Common myeloid progenitor, CD34-positive (primary cell): ENCODE results near the gene CLSTN2.

Source experiments
- CTCF ChIA-PET: fragments of 350-600 bp; sonication (Branson Sonifier 250); formaldehyde crosslinking; loops from one replicate; lab custom pipeline; 2021; ENCODE audit warnings: antibody characterized with exemption; lab: Charles Lee
- POLR2A ChIA-PET: fragments of 350-600 bp; sonication (Branson Sonifier 250); formaldehyde crosslinking; loops from one replicate; lab custom pipeline; 2021; ENCODE audit warnings: antibody characterized with exemption; lab: Charles Lee
- DNase-seq, 3 donors: peaks; one replicate each; pipeline versions ENCODE4 v3.0.0 to v3.0.0-alpha.2; 2013
- H3K27ac ChIP-seq, 2 experiments: 1 replicate in 1 of 2; 2 replicates in 1 of 2; pipeline ENCODE4 v1.7.0; 2013; ENCODE audit warnings: inconsistent platforms in 2 of 2, low read length in 2 of 2, mild to moderate bottlenecking in 2 of 2, low read depth in 1 of 2, moderate library complexity in 1 of 2; ENCODE audit not compliant: severe bottlenecking in 2 of 2, insufficient read depth in 1 of 2, poor library complexity in 1 of 2
- H3K27me3 ChIP-seq, 5 experiments: replicated peaks in 2 of 5; 1 replicate in 3 of 5; 2 replicates in 2 of 5; pipeline versions ENCODE4 v1.6.1 to v1.7.0; 2013; ENCODE audit warnings: low read length in 4 of 5, mild to moderate bottlenecking in 2 of 5, moderate library complexity in 2 of 5, inconsistent platforms in 1 of 5; ENCODE audit not compliant: insufficient read depth in 5 of 5, control insufficient read depth in 4 of 5
- H3K36me3 ChIP-seq, 4 experiments: 1 replicate in 2 of 4; 2 replicates in 2 of 4; pipeline versions ENCODE4 v1.6.1 to v1.7.0; 2013; ENCODE audit warnings: low read length in 3 of 4, control low read depth in 1 of 4, mild to moderate bottlenecking in 1 of 4; ENCODE audit not compliant: control insufficient read depth in 4 of 4, insufficient read depth in 4 of 4
- H3K4me1 ChIP-seq, 4 experiments: 1 replicate in 3 of 4; 2 replicates in 1 of 4; pipeline versions ENCODE4 v1.6.1 to v1.7.1; 2013; ENCODE audit warnings: low read length in 3 of 4, mild to moderate bottlenecking in 3 of 4, control low read depth in 1 of 4, inconsistent platforms in 1 of 4, moderate library complexity in 1 of 4; ENCODE audit not compliant: control insufficient read depth in 4 of 4, insufficient read depth in 4 of 4; ENCODE audit errors: control extremely low read depth in 1 of 4
- H3K4me3 ChIP-seq, 7 experiments: 1 replicate in 4 of 7; 2 replicates in 3 of 7; pipeline versions ENCODE4 v1.5.1 to v1.7.0; 2013; ENCODE audit warnings: mild to moderate bottlenecking in 7 of 7, low read length in 6 of 7, moderate library complexity in 6 of 7, inconsistent platforms in 2 of 7, low read depth in 2 of 7, control low read depth in 1 of 7; ENCODE audit not compliant: insufficient read depth in 4 of 7, control insufficient read depth in 1 of 7; ENCODE audit errors: extremely low read depth in 1 of 7
- H3K9me3 ChIP-seq, 5 experiments: 1 replicate in 4 of 5; 2 replicates in 1 of 5; pipeline versions ENCODE4 v1.6.1 to v1.7.1; 2013; ENCODE audit warnings: low read length in 4 of 5, mild to moderate bottlenecking in 2 of 5, inconsistent platforms in 1 of 5, low read depth in 1 of 5, moderate library complexity in 1 of 5; ENCODE audit not compliant: control insufficient read depth in 4 of 5, insufficient read depth in 2 of 5; ENCODE audit errors: control extremely low read depth in 1 of 5
- WGBS: methylation state at CpG from one replicate; pipeline ENCODE4 v1.1.5; 2013; ENCODE audit not compliant: insufficient coverage; 5-methylcytosine and 5-hydroxymethylcytosine counted together

Gene CLSTN2

DNA sequence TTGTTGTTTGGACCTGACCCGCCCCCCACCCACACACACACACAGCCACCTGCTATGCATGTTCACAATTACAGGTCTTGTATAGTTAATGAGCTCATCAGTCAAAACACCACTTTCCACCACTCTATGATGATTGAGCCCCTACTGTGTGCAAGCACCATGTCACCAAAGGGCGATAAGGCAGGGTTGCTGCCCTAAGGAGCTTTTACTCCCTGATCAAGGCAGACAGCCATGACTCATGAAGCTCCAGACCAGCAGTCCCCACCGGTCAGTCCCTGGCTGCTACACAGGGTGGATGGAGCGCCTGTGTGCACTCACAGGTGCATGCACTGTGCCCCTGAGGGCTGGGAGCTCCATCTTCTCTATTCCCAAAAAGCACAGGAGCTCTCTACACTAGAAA is 270.6 kb downstream of the CLSTN2 start:
- Histone ChIP-seq H3K27ac (no peak overlapping the region), H3K36me3 (no peaks in the 10 kb centered on the region), H3K4me3 (no peak overlapping the region), H3K4me1 (no peaks in the 10 kb centered on the region), H3K27me3 (peaks cover 0 to 21% (median 0%) of the 10 kb centered on the region in 5 experiments), H3K9me3 (no peaks in the 10 kb centered on the region)
- ChIA-PET POLR2A (no interaction called here), CTCF (no interaction called here)
- 73% methylated on average over 3 of the region's 4 CpGs for WGBS
- no peak for DNase-seq

DNA sequence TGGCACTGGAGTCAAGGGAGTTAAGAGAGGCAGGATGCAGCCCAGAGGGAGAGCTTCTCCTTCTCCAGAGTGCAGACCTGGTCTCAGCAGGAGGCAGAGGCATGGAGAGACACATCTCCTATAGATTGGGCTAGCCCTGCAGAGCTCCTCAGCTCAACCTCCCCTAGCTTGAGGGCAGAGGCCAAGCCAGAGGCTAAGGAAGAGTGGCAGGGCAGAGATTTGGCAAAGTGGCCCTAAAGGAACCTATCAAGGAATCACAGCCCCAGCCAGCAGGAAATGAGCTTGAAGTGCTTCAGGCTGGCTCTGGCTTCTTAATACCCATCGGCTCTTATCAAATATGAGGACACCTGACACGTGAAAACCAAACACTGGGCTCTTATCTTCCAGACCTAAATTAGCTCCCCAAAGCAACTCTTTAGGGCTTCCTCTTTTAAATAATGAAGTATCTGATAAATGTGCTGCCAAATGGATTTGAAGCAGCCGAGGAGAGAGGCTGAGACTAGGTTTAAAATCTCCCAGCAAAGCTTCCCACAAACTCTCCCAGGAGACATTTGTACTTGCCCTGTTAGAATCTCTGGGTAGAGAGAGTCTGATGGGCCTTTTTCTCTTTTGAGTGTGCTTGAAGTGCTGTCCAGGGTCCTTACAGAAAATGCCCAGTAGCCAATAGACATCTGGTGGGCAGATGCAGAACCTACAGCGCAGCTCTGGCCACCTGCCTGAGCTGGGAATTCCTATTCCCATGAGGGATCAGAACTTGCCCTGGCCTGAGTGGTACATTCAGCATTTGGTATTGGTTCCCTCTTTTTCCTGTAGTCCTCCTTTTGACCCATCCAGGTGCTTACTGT is 271.4 kb downstream of the CLSTN2 start:
- WGBS: 90% methylated on average over 2 of the region's 4 CpGs
- DNase-seq: peak in 2 of 3 donors; percentile 15 to 18
- H3K36me3 ChIP-seq: no peaks in the 10 kb centered on the region
- POLR2A ChIA-PET: no interaction called here
- no peaks in the 10 kb centered on the region for H3K9me3 ChIP-seq
- CTCF ChIA-PET: no interaction called here
- peaks cover 0 to 21% (median 0%) of the 10 kb centered on the region in 5 experiments for H3K27me3 ChIP-seq
- H3K4me1 ChIP-seq: no peaks in the 10 kb centered on the region
- no peak overlapping the region for H3K4me3 ChIP-seq
- H3K27ac ChIP-seq: no peak overlapping the region

DNA sequence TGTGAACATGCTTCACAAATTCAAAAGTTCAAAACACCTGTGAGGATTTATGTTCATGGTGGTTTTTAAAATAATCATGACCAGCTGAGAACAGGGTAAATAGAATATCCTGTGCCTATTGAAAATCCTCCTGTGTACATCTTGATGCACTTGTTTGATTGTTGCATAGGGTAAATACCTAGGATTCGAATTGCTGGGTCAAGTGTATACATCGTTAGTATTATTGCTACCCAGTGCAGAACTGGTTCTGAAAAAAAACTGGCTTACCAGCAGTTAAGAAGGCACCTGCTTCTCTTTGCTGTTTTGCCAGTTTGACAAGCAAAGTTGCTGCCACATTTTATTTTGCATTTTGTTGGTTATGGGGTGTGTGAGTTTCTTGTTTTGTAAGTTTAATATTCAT is 272.6 kb downstream of the CLSTN2 start:
- POLR2A ChIA-PET: no interaction called here
- no peak overlapping the region for H3K27ac ChIP-seq
- CTCF ChIA-PET: no interaction called here
- H3K4me3 ChIP-seq: no peak overlapping the region
- no peaks in the 10 kb centered on the region for H3K36me3 ChIP-seq
- H3K27me3 ChIP-seq: peaks cover 0 to 21% (median 0%) of the 10 kb centered on the region in 5 experiments
- no peak for DNase-seq
- H3K9me3 ChIP-seq: no peaks in the 10 kb centered on the region
- no peaks in the 10 kb centered on the region for H3K4me1 ChIP-seq
- WGBS: 67% methylated on average over 1 of the region's 2 CpGs

DNA sequence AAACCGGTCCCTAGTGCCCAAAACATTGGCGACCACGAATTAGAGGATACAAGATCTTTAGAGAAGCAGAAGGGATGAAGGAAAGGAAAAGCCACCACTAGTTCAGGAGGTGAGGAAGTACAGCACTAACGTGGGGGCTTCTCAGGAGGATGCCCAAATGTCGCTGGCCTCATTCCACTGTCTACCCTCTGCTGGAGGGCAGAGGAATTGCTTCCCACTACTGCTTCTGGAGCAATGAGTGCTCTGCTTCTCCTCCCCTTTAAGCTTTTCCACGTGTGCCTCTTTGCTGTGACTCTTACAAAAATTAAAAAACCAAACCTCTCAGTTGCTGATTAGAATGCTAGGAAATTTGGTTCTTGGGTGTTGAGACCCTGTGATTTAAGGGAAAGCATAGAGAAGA is 281.3 kb downstream of the CLSTN2 start:
- Histone ChIP-seq H3K4me1 (no peaks in the 10 kb centered on the region), H3K27me3 (no peaks in the 10 kb centered on the region), H3K36me3 (no peaks in the 10 kb centered on the region), H3K4me3 (no peak overlapping the region), H3K9me3 (no peaks in the 10 kb centered on the region), H3K27ac (no peak overlapping the region)
- 58% methylated on average over 4 of the region's 6 CpGs for WGBS
- ChIA-PET CTCF (interaction anchor here (0.7 kb wide), 1 partner anchor 9 kb away, joined by 3 read pairs; no protein-coding TSS in a partner anchor), POLR2A (no interaction called here)
- peak in 2 of 3 donors; percentile 29 to 37 for DNase-seq

GRCh38 chr3:140219291-140219690 is 284.3 kb downstream of the CLSTN2 start:
- ChIA-PET CTCF (interaction anchor here (1.8 kb wide), 1 partner anchor 91 kb away, joined by 8 read pairs; no protein-coding TSS in a partner anchor), POLR2A (no interaction called here)
- Histone ChIP-seq H3K36me3 (no peaks in the 10 kb centered on the region), H3K9me3 (no peaks in the 10 kb centered on the region), H3K27me3 (no peaks in the 10 kb centered on the region), H3K4me1 (peaks cover 0 to 4% (median 0%) of the 10 kb centered on the region in 4 experiments), H3K4me3 (no peak overlapping the region), H3K27ac (no peak overlapping the region)
- WGBS: 98% methylated on average over 4 of the region's 11 CpGs
- DNase-seq: no peak

DNA sequence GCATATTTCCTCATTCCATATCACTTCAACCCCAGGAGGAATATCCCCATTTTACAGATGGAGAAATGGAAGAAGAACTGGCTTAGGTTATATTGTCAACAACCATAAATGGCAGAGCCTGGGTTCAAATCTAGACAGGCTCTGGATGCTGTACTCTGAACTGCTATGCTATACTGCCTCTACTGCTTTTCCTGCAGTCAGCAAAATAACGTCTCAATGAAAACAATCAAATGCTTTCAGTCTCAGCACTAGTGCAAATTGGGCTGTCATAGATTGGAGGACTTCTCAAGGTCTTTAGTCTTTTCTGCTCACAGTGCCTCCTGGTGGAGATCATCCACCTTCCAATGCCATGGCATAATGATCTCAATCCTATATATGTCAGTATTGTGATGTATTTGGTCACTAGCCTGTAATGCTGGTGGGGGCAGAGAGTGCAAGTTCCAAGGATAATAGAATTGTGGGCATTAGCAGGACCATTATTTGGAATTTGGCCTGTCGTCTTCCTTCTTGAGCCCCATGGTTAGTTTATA is 285.0 kb downstream of the CLSTN2 start:
- Histone ChIP-seq H3K9me3 (no peaks in the 10 kb centered on the region), H3K4me1 (peaks cover 0 to 4% (median 0%) of the 10 kb centered on the region in 4 experiments), H3K27me3 (no peaks in the 10 kb centered on the region), H3K36me3 (no peaks in the 10 kb centered on the region), H3K27ac (no peak overlapping the region), H3K4me3 (no peak overlapping the region)
- ChIA-PET POLR2A (no interaction called here), CTCF (no interaction called here)
- WGBS: 80% methylated on average over 2 of the region's 2 CpGs
- peak in 1 of 3 donors; percentile 4 for DNase-seq

- no peak overlapping the region for H3K4me3 ChIP-seq
- no peak overlapping the region for H3K27ac ChIP-seq
- no peaks in the 10 kb centered on the region for H3K36me3 ChIP-seq
- POLR2A ChIA-PET: no interaction called here
- peaks cover 0 to 4% (median 0%) of the 10 kb centered on the region in 4 experiments for H3K4me1 ChIP-seq
- H3K27me3 ChIP-seq: no peaks in the 10 kb centered on the region
- 38% methylated on average over 3 of the region's 4 CpGs for WGBS
- CTCF ChIA-PET: no interaction called here
- DNase-seq: no peak
- peaks cover 0 to under 1% (median 0%) of the 10 kb centered on the region in 5 experiments for H3K9me3 ChIP-seq
Measured at GRCh38 chr3:140223197-140223596, 288.2 kb downstream of the CLSTN2 start.
